Embryonic facial prominence (tissue), 1 donor: ENCODE results near the gene VASP.
"Not testable (repeated sequence)": the region's sequence is repeated elsewhere in the genome, so short reads cannot be mapped to it uniquely, and the experiment has no call there.

Source experiments
- DNase-seq: peaks from one replicate; pipeline ENCODE4 v3.0.0-alpha.2; 2016; ENCODE audit errors: extremely low spot score

Gene VASP

GRCh38 chr19:45496349-45496953 is 10.8 kb upstream of the VASP start:
- DNase-seq = no peak

GRCh38 chr19:45497791-45498190 is 9.5 kb upstream of the VASP start:
- no peak for DNase-seq

- DNase-seq = no peak
These were observed 8.7 kb upstream of the VASP start, which contains the start of gene PPM1N for GRCh38 chr19:45498411-45499195. TSS of gene PPM1N (plus strand) at chr19:45498443. CDS start at chr19:45498473, 30 bp downstream.

GRCh38 chr19:45499196-45500180 is 7.8 kb upstream of the VASP start:
- no peak for DNase-seq

GRCh38 chr19:45500918-45501729 is 6.2 kb upstream of the VASP start:
- no peak for DNase-seq

GRCh38 chr19:45501730-45502014 is 5.6 kb upstream of the VASP start:
- no peak for DNase-seq

GRCh38 chr19:45502111-45502510 is 5.2 kb upstream of the VASP start:
- DNase-seq = no peak

GRCh38 chr19:45503909-45504308 is 3.4 kb upstream of the VASP start:
- no peak for DNase-seq

GRCh38 chr19:45505151-45505995 is 1.9 kb upstream of the VASP start:
- DNase-seq = no peak

- DNase-seq = no peak
These were observed 1.4 kb upstream of the VASP start for GRCh38 chr19:45505996-45506245.

- peak; percentile 72 for DNase-seq
These were observed 862 bp upstream of the VASP start for GRCh38 chr19:45506246-45506988.

- DNase-seq = no peak
These were observed 665 bp downstream of the VASP start for GRCh38 chr19:45507872-45508416.

- DNase-seq = no peak
These were observed 1.2 kb downstream of the VASP start for GRCh38 chr19:45508417-45508860.

GRCh38 chr19:45508861-45509691 is 1.8 kb downstream of the VASP start:
- DNase-seq = no peak

- DNase-seq = no peak
These were observed 2.4 kb downstream of the VASP start for GRCh38 chr19:45509692-45510015.

- not testable (repeated sequence) for DNase-seq
These were observed 3.1 kb downstream of the VASP start for GRCh38 chr19:45510352-45510751.

- no peak for DNase-seq
These were observed 3.8 kb downstream of the VASP start for GRCh38 chr19:45511074-45511473.

GRCh38 chr19:45512881-45513483 is 5.7 kb downstream of the VASP start:
- DNase-seq = no peak
